Neuronal stem cell (in vitro differentiated cells): ENCODE measurements around the gene CPLANE1.
"Not testable (repeated sequence)": the region's sequence is repeated elsewhere in the genome, so short reads cannot be mapped to it uniquely, and the experiment has no call there.

ENCODE experiments used
- DNase-seq: peaks from one replicate; pipeline ENCODE4 v3.0.0-alpha.2; 2013; ENCODE audit warnings: low spot score
- H2AFZ ChIP-seq: one replicate; pipeline ENCODE4 v1.6.1; 2013; ENCODE audit warnings: mild to moderate bottlenecking, low read length, inconsistent platforms
- H2AK5ac ChIP-seq: 2 replicates; pipeline ENCODE4 v1.6.1; 2013; ENCODE audit warnings: low read depth, mild to moderate bottlenecking, inconsistent platforms, low read length, moderate library complexity, mixed read lengths
- H2BK120ac ChIP-seq: 2 replicates; pipeline ENCODE4 v1.6.1; 2013; ENCODE audit warnings: low read depth, mild to moderate bottlenecking, inconsistent platforms, low read length, moderate library complexity, mixed read lengths
- H2BK12ac ChIP-seq: one replicate; pipeline ENCODE4 v1.6.1; 2013; ENCODE audit warnings: low read length, inconsistent platforms
- H2BK15ac ChIP-seq: 2 replicates; pipeline ENCODE4 v1.6.1; 2013; ENCODE audit warnings: mild to moderate bottlenecking, low read length, inconsistent platforms, mixed read lengths
- H2BK5ac ChIP-seq: one replicate; pipeline ENCODE4 v1.6.1; 2013; ENCODE audit warnings: inconsistent platforms, mild to moderate bottlenecking, low read length, moderate library complexity
- H3K14ac ChIP-seq: one replicate; pipeline ENCODE4 v1.6.1; 2013; ENCODE audit warnings: low read length, inconsistent platforms
- H3K18ac ChIP-seq: 2 replicates; pipeline ENCODE4 v1.6.1; 2013; ENCODE audit warnings: low read length, inconsistent platforms
- H3K23ac ChIP-seq: 2 replicates; pipeline ENCODE4 v1.6.1; 2013; ENCODE audit warnings: low read depth, mild to moderate bottlenecking, mixed read lengths, low read length, inconsistent platforms; ENCODE audit not compliant: poor library complexity
- H3K27ac ChIP-seq: replicated peaks from 3 replicates; pipeline ENCODE4 v1.5.1; 2013; ENCODE audit warnings: low read length, inconsistent platforms
- H3K27me3 ChIP-seq, 3 experiments: 2 replicates each; pipeline ENCODE4 v1.6.1; 2013; ENCODE audit warnings: low read length in 3 of 3, mild to moderate bottlenecking in 2 of 3, inconsistent platforms in 1 of 3, low read depth in 1 of 3, mixed read lengths in 1 of 3, moderate library complexity in 1 of 3; ENCODE audit not compliant: control insufficient read depth in 3 of 3, insufficient read depth in 3 of 3
- H3K36me3 ChIP-seq, 2 donors: replicated peaks in 1 of 2; 2 replicates each; pipeline ENCODE4 v1.6.1; 2013; ENCODE audit warnings: low read length in 2 of 2; ENCODE audit not compliant: control insufficient read depth in 2 of 2, insufficient read depth in 2 of 2
- H3K4ac ChIP-seq: 2 replicates; pipeline ENCODE4 v1.6.1; 2013; ENCODE audit warnings: inconsistent platforms, mild to moderate bottlenecking, low read length, moderate library complexity
- H3K4me1 ChIP-seq, 2 donors: 1 replicate in 1 of 2; 2 replicates in 1 of 2; pipeline ENCODE4 v1.6.1; 2013; ENCODE audit warnings: low read length in 2 of 2, low read depth in 1 of 2; ENCODE audit not compliant: control insufficient read depth in 2 of 2, insufficient read depth in 1 of 2
- H3K4me2 ChIP-seq: one replicate; pipeline ENCODE4 v1.6.1; 2013; ENCODE audit warnings: mild to moderate bottlenecking, low read length, inconsistent platforms; ENCODE audit not compliant: insufficient read depth, poor library complexity, severe bottlenecking
- H3K4me3 ChIP-seq, 2 donors: 2 replicates each; pipeline ENCODE4 v1.5.1; 2013; ENCODE audit warnings: low read length in 2 of 2, mild to moderate bottlenecking in 2 of 2, inconsistent platforms in 1 of 2, moderate library complexity in 1 of 2
- H3K79me1 ChIP-seq: one replicate; pipeline ENCODE4 v1.6.1; 2013; ENCODE audit warnings: low read depth, mild to moderate bottlenecking, inconsistent platforms, low read length, moderate library complexity
- H3K9ac ChIP-seq: one replicate; pipeline ENCODE4 v1.6.1; 2013; ENCODE audit warnings: mild to moderate bottlenecking, low read depth, low read length, inconsistent platforms; ENCODE audit not compliant: poor library complexity
- H3K9me3 ChIP-seq, 2 donors: replicated peaks in 1 of 2; 2 replicates each; pipeline versions ENCODE3 to v1.6.1; 2013; ENCODE audit warnings: low read length in 2 of 2, mild to moderate bottlenecking in 2 of 2, inconsistent platforms in 1 of 2, low read depth in 1 of 2, mixed read lengths in 1 of 2, moderate library complexity in 1 of 2; ENCODE audit not compliant: control insufficient read depth in 2 of 2, insufficient read depth in 1 of 2
- H4K8ac ChIP-seq: one replicate; pipeline ENCODE4 v1.6.1; 2013; ENCODE audit warnings: low read depth, mild to moderate bottlenecking, inconsistent platforms, low read length, moderate library complexity
- H4K91ac ChIP-seq: one replicate; pipeline ENCODE4 v1.6.1; 2013; ENCODE audit warnings: low read length, low read depth, mild to moderate bottlenecking, inconsistent platforms; ENCODE audit not compliant: poor library complexity
- whole genome bisulfite sequencing, 2 donors: extraction: QIAGEN DNeasy Blood & Tissue Kit; methylation state at CpG; one replicate each; pipeline ENCODE4 v1.1.7; 2013; ENCODE audit warnings: missing lambda C conversion rate in 2 of 2, mixed read lengths in 1 of 2; ENCODE audit not compliant: insufficient read length in 2 of 2, insufficient replicate concordance in 1 of 2; ENCODE audit errors: extremely low coverage in 2 of 2; 5-methylcytosine and 5-hydroxymethylcytosine counted together

The CPLANE1 gene

GRCh38 chr5:37272511-37272910 lies 23.3 kb upstream of the CPLANE1 start:
- Histone ChIP-seq H4K8ac (no peak overlapping the region), H2BK5ac (no peak overlapping the region), H2AFZ (no peak overlapping the region), H3K79me1 (no peaks in the 10 kb centered on the region), H2AK5ac (no peak overlapping the region), H4K91ac (no peak overlapping the region), H3K18ac (no peak overlapping the region), H3K4me3 (no peak overlapping the region), H2BK15ac (no peak overlapping the region), H3K14ac (no peak overlapping the region), H3K36me3 (no peaks in the 10 kb centered on the region), H3K27me3 (no peaks in the 10 kb centered on the region), H2BK12ac (no peak overlapping the region), H3K23ac (no peak overlapping the region), H3K4me2 (no peak overlapping the region), H3K4ac (no peak overlapping the region), H3K9me3 (peaks cover 0 to 10% of the 10 kb centered on the region in 2 donors), H3K9ac (no peak overlapping the region), H2BK120ac (no peak overlapping the region), H3K4me1 (no peaks in the 10 kb centered on the region), H3K27ac (no peak overlapping the region)
- WGBS, 2 donors = no CpG with 5 or more reads among the region's 1 CpG
- DNase-seq = no peak

- DNase-seq, H3K27ac ChIP-seq, H3K14ac ChIP-seq, H2BK15ac ChIP-seq, H2BK12ac ChIP-seq, H4K91ac ChIP-seq, H3K36me3 ChIP-seq, H3K4me2 ChIP-seq, H2BK5ac ChIP-seq, H3K79me1 ChIP-seq, H3K27me3 ChIP-seq, H2BK120ac ChIP-seq, H3K4me3 ChIP-seq, H3K23ac ChIP-seq, H3K18ac ChIP-seq, H4K8ac ChIP-seq, H2AK5ac ChIP-seq, H3K9ac ChIP-seq, H3K4me1 ChIP-seq, H2AFZ ChIP-seq, H3K4ac ChIP-seq: not testable (repeated sequence)
- H3K9me3 ChIP-seq = peaks cover 0 to 10% of the 10 kb centered on the region in 2 donors
Observed at GRCh38 chr5:37268100-37268499, 18.9 kb upstream of the CPLANE1 start.

- no peak overlapping the region for H2BK15ac ChIP-seq
- no peak for DNase-seq
- no peaks in the 10 kb centered on the region for H3K4me1 ChIP-seq
- H3K9ac ChIP-seq = no peak overlapping the region
- H3K9me3 ChIP-seq = peaks cover 0 to 8% of the 10 kb centered on the region in 2 donors
- H3K27ac ChIP-seq = no peak overlapping the region
- no peaks in the 10 kb centered on the region for H3K79me1 ChIP-seq
- no peak overlapping the region for H3K14ac ChIP-seq
- H3K23ac ChIP-seq = no peak overlapping the region
- H2AFZ ChIP-seq = no peak overlapping the region
- H3K18ac ChIP-seq = no peak overlapping the region
- no peak overlapping the region for H2BK12ac ChIP-seq
- no peak overlapping the region for H3K4me3 ChIP-seq
- no peak overlapping the region for H2AK5ac ChIP-seq
- no peak overlapping the region for H2BK5ac ChIP-seq
- no CpG with 5 or more reads among the region's 4 CpGs for WGBS, 2 donors
- no peaks in the 10 kb centered on the region for H3K36me3 ChIP-seq
- no peaks in the 10 kb centered on the region for H3K27me3 ChIP-seq
- no peak overlapping the region for H4K91ac ChIP-seq
- H2BK120ac ChIP-seq = no peak overlapping the region
- H3K4ac ChIP-seq = no peak overlapping the region
- no peak overlapping the region for H3K4me2 ChIP-seq
- H4K8ac ChIP-seq = no peak overlapping the region
Observed at GRCh38 chr5:37255774-37256358, 6.7 kb upstream of the CPLANE1 start.

- Histone ChIP-seq H3K36me3 (no peaks in the 10 kb centered on the region), H2AK5ac (no peak overlapping the region), H4K8ac (no peak overlapping the region)
Observed at GRCh38 chr5:37254581-37254980, 5.4 kb upstream of the CPLANE1 start.

More at GRCh38 chr5:37254581-37254980, 5.4 kb upstream of the CPLANE1 start:
- no peaks in the 10 kb centered on the region for H3K27me3 ChIP-seq
- H3K4me1 ChIP-seq = peaks cover 1 to 4% of the 10 kb centered on the region in 2 donors
- no peak overlapping the region for H3K14ac ChIP-seq
- H4K91ac ChIP-seq = no peak overlapping the region
- DNase-seq = no peak
- H3K18ac ChIP-seq = no peak overlapping the region
- H3K9ac ChIP-seq = no peak overlapping the region
- no peak overlapping the region for H2AFZ ChIP-seq
- H3K79me1 ChIP-seq = no peaks in the 10 kb centered on the region
- no peak overlapping the region for H3K27ac ChIP-seq
- H3K4me2 ChIP-seq = no peak overlapping the region
- no peak overlapping the region for H3K4ac ChIP-seq
- WGBS, 2 donors = no CpG with 5 or more reads among the region's 1 CpG
- no peak overlapping the region for H2BK120ac ChIP-seq
- no peak overlapping the region for H2BK15ac ChIP-seq
- no peak overlapping the region for H2BK12ac ChIP-seq
- H3K9me3 ChIP-seq = peaks cover 0 to 8% of the 10 kb centered on the region in 2 donors
- no peak overlapping the region for H2BK5ac ChIP-seq
- no peak overlapping the region for H3K23ac ChIP-seq
- H3K4me3 ChIP-seq = no peak overlapping the region
